HepG2 (cell line): ENCODE results near the gene SLC22A31. TPM values are rescaled to one million over a fixed set of nuclear protein-coding genes. Genes with fewer than 3 reads are reported as not detected.

ENCODE experiments used
- ATAC-seq: fragments of 200-7000 bp; cut with Tn5 transposase; 3 replicates; pipeline ENCODE4 v1.9.1; 2020; ENCODE audit warnings: mild to moderate bottlenecking, moderate library complexity
- BruUV-seq: library from RNA; stranded (reverse); fragments of 400-500 nt; replicated peaks from 2 replicates; lab custom pipeline; 2021; lab: Mats Ljungman, UMichigan
- CTCF ChIA-PET: fragments of 300-600 bp; formaldehyde crosslinking; extraction: SDS; loops from one replicate; lab custom pipeline; 2021; ENCODE audit warnings: low total read pairs, inconsistent platforms, low intra/inter-chr PET ratio; lab: Yijun Ruan, JAX
- POLR2A ChIA-PET: fragments of 350-600 bp; sonication (Branson Sonifier 250); formaldehyde crosslinking; loops from one replicate; lab custom pipeline; 2020; ENCODE audit warnings: antibody characterized with exemption, inconsistent platforms; lab: Yijun Ruan, JAX
- DNase-seq: peaks from one replicate; pipeline ENCODE4 v3.0.0-alpha.2; 2015; ENCODE audit warnings: low spot score
- FAIRE-seq: peaks from 3 replicates; lab custom pipeline; 2011; peaks lifted over from hg19 to GRCh38; lab: Jason Lieb, UNC
- H2AFZ ChIP-seq: one replicate; pipeline ENCODE4 v1.6.1; 2011; ENCODE audit warnings: low read length, inconsistent platforms
- H3K27ac ChIP-seq: fragments of 300-600 bp; 3 replicates; pipeline ENCODE4 v1.8.0; 2011; ENCODE audit warnings: mixed run types, mild to moderate bottlenecking, mixed read lengths, low read length, inconsistent platforms; ENCODE audit not compliant: insufficient read depth; ENCODE audit errors: extremely low read length
- H3K27me3 ChIP-seq, 2 experiments: fragments of 200-600 bp in 1 of 2; 2 replicates in 1 of 2; 3 replicates in 1 of 2; pipeline versions ENCODE4 v1.6.0 to v1.8.0; 2011; ENCODE audit warnings: low read length in 2 of 2, mild to moderate bottlenecking in 2 of 2, moderate library complexity in 2 of 2, inconsistent platforms in 1 of 2; ENCODE audit not compliant: insufficient read depth in 2 of 2, control insufficient read depth in 1 of 2
- H3K36me3 ChIP-seq, 2 experiments: fragments of 200-600 bp in 1 of 2; replicated peaks in 1 of 2; 2 replicates in 1 of 2; 3 replicates in 1 of 2; pipeline versions ENCODE4 v1.5.1 to v1.8.0; 2011; ENCODE audit warnings: low read length in 2 of 2, inconsistent platforms in 1 of 2; ENCODE audit not compliant: insufficient read depth in 2 of 2, control insufficient read depth in 1 of 2
- H3K4me1 ChIP-seq: 2 replicates; pipeline ENCODE4 v1.5.1; 2012; ENCODE audit warnings: low read length, inconsistent platforms; ENCODE audit not compliant: insufficient read depth
- H3K4me2 ChIP-seq: 2 replicates; pipeline ENCODE4 v1.6.0; 2011; ENCODE audit warnings: low read depth, low read length, inconsistent platforms
- H3K4me3 ChIP-seq, 3 experiments: fragments of 200-600 bp in 1 of 3; sonication (generic), shearing (Covaris generic) in 1 of 3; replicated peaks in 1 of 3; 2 replicates each; pipeline ENCODE4 v1.5.1; 2011 to 2016; ENCODE audit warnings: low read length in 3 of 3, inconsistent platforms in 2 of 3, low read depth in 2 of 3, mild to moderate bottlenecking in 2 of 3, control low read depth in 1 of 3, mixed read lengths in 1 of 3; ENCODE audit not compliant: insufficient read depth in 1 of 3
- H3K79me2 ChIP-seq: one replicate; pipeline ENCODE4 v1.6.1; 2011; ENCODE audit warnings: low read length, inconsistent platforms; ENCODE audit not compliant: insufficient read depth
- H3K9ac ChIP-seq: 2 replicates; pipeline ENCODE4 v1.6.0; 2011; ENCODE audit warnings: mild to moderate bottlenecking, low read depth, low read length, inconsistent platforms; ENCODE audit not compliant: insufficient read depth
- H3K9me3 ChIP-seq: 2 replicates; pipeline ENCODE4 v1.5.1; 2012; ENCODE audit warnings: mild to moderate bottlenecking, low read length
- H4K20me1 ChIP-seq: 2 replicates; pipeline ENCODE4 v1.6.0; 2011; ENCODE audit warnings: inconsistent platforms, mild to moderate bottlenecking, low read length, moderate library complexity; ENCODE audit not compliant: insufficient read depth
- MAF1 ChIP-seq: sonication (generic); formaldehyde crosslinking; IDR thresholded peaks from 2 replicates; pipeline ENCODE4 v1.5.0; 2020; ENCODE audit warnings: missing genetic modification reagents, borderline replicate concordance
- SRSF1 ChIP-seq: fragments of 200-400 bp; formaldehyde crosslinking; optimal IDR thresholded peaks from 2 replicates; pipeline ENCODE3; 2017; ENCODE audit warnings: mild to moderate bottlenecking, low read depth, low read length, moderate library complexity
- UBTF ChIP-seq: sonication (generic); formaldehyde crosslinking; IDR thresholded peaks from 2 replicates; pipeline ENCODE4 v1.4.0; 2020; ENCODE audit warnings: mild to moderate bottlenecking, missing genetic modification reagents
- ZMYM2 ChIP-seq: sonication (generic); formaldehyde crosslinking; IDR thresholded peaks from 2 replicates; pipeline ENCODE4 v1.8.0; 2022; ENCODE audit warnings: mild to moderate bottlenecking, missing genetic modification reagents
- ZNF33A ChIP-seq: sonication (generic); formaldehyde crosslinking; IDR thresholded peaks from 2 replicates; pipeline ENCODE4 v1.5.1; 2020; ENCODE audit warnings: missing genetic modification reagents, mild to moderate bottlenecking, moderate library complexity, borderline replicate concordance
- ZNF605 ChIP-seq: sonication (generic); formaldehyde crosslinking; IDR thresholded peaks from 2 replicates; pipeline ENCODE4 v1.8.0; 2022; ENCODE audit warnings: mild to moderate bottlenecking, missing genetic modification reagents
- WGBS: methylation state at CpG from one replicate; pipeline ENCODE4 v1.1.6; 2017; ENCODE audit warnings: low lambda C conversion rate; 5-methylcytosine and 5-hydroxymethylcytosine counted together
- in situ Hi-C: cut with HindIII; loops from 2 replicates; pipeline ENCODE4 v1.10.0; 2017; ENCODE audit warnings: low pct_unique_long_range_greater_than_20kb; ENCODE audit not compliant: extremely low pct_ligation_motif_present
- intact Hi-C: fragments of 100-400 bp; cut with micrococcal nuclease; formaldehyde crosslinking; loops from one replicate; pipeline ENCODE4 v1.10.0; 2022; ENCODE audit not compliant: unreplicated experiment
- polyA plus RNA-seq, 8 experiments: library from polyadenylated mRNA; depleted of rRNA in 3 of 8; stranded (reverse) in 7 of 8; unstranded in 1 of 8; fragments of >200 nt; fragmentation: Illumina TruSeq in 4 of 8; extraction: Trizol in 4 of 8; gene quantifications; 2 replicates each; pipeline versions ENCODE4 v1.2.1 to v1.2.3, GENCODE V29; 2011 to 2016; ENCODE audit warnings: low read depth in 4 of 8, missing spikeins in 1 of 8, mixed read lengths in 1 of 8; ENCODE audit not compliant: insufficient read depth in 1 of 8
- total RNA-seq, 5 experiments: library from RNA; depleted of rRNA; stranded (reverse); fragments of >200 nt; fragmentation: Illumina TruSeq; extraction: Trizol; gene quantifications; 2 replicates each; pipeline ENCODE4 v1.2.3, GENCODE V29; 2016; ENCODE audit warnings: low read depth in 1 of 5
- TF ChIP-seq, protein P1 (sequence below): sonication (generic); formaldehyde crosslinking; IDR thresholded peaks from 2 replicates; pipeline ENCODE4 v1.5.1; 2020; ENCODE audit warnings: mild to moderate bottlenecking, missing genetic modification reagents, moderate library complexity

Gene SLC22A31
- total and polyA plus RNA-seq, 2 of the 13 experiments (the other 11 are each of a cell fraction or from before 2014, with no cell fraction given): 67.3 to 83.3 TPM

DNA sequence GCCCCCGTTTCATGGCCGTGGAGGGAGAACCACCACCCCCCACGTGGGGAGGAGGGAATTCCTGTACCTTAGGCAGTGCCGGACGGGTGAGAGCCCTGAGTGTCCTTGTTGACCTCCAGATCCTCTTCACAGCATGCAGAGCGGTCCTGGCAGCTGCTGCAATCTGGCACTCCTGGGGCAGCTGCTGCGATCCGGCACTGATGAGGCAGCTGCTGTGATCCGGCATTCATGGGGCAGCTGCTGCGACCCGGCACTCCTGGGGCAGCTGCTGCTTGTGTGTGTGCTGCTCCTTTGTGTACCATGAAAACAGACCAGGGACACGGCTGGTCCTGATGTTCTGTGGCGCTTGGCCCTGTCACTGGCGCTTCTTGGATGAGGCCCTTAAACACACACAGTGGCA, 29.9 kb upstream of the SLC22A31 start:
- intact Hi-C loops: no loop called here
- FAIRE-seq (no peak), ATAC-seq (no peak), DNase-seq (no peak)
- Histone ChIP-seq H3K27ac (no peak overlapping the region), H3K79me2 (no peaks in the 10 kb centered on the region), H3K9ac (no peak overlapping the region), H4K20me1 (no peaks in the 10 kb centered on the region), H2AFZ (no peak overlapping the region), H3K9me3 (no peaks in the 10 kb centered on the region), H3K4me1 (peaks cover 27% of the 10 kb centered on the region), H3K27me3 (no peaks in the 10 kb centered on the region), H3K4me2 (no peak overlapping the region), H3K36me3 (peaks cover 37 to 54% of the 10 kb centered on the region in 2 experiments), H3K4me3 (no peak overlapping the region)
- no TSS peak for BruUV-seq
- 92% methylated on average over 11 of the region's 14 CpGs for WGBS
- CTCF ChIA-PET: no interaction called here
- no peak for TF ChIP-seq ZNF33A (CRISPR knock-in tag)
- TF ChIP-seq SRSF1: no peak
- TF ChIP-seq ZNF605: no peak
- TF ChIP-seq, protein P1, sequence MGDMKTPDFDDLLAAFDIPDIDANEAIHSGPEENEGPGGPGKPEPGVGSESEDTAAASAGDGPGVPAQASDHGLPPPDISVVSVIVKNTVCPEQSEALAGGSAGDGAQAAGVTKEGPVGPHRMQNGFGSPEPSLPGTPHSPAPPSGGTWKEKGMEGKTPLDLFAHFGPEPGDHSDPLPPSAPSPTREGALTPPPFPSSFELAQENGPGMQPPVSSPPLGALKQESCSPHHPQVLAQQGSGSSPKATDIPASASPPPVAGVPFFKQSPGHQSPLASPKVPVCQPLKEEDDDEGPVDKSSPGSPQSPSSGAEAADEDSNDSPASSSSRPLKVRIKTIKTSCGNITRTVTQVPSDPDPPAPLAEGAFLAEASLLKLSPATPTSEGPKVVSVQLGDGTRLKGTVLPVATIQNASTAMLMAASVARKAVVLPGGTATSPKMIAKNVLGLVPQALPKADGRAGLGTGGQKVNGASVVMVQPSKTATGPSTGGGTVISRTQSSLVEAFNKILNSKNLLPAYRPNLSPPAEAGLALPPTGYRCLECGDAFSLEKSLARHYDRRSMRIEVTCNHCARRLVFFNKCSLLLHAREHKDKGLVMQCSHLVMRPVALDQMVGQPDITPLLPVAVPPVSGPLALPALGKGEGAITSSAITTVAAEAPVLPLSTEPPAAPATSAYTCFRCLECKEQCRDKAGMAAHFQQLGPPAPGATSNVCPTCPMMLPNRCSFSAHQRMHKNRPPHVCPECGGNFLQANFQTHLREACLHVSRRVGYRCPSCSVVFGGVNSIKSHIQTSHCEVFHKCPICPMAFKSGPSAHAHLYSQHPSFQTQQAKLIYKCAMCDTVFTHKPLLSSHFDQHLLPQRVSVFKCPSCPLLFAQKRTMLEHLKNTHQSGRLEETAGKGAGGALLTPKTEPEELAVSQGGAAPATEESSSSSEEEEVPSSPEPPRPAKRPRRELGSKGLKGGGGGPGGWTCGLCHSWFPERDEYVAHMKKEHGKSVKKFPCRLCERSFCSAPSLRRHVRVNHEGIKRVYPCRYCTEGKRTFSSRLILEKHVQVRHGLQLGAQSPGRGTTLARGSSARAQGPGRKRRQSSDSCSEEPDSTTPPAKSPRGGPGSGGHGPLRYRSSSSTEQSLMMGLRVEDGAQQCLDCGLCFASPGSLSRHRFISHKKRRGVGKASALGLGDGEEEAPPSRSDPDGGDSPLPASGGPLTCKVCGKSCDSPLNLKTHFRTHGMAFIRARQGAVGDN: 0 out of 2 replicates have a peak, but pooled peaks have one; percentile 14
- TF ChIP-seq UBTF (CRISPR knock-in tag): no peak
- no peak for TF ChIP-seq ZMYM2 (CRISPR knock-in tag)
- TF ChIP-seq MAF1: no peak
- POLR2A ChIA-PET: interaction anchor here (1.9 kb wide), 1 partner anchor 10 kb away, joined by 8 read pairs; no protein-coding TSS in a partner anchor
- in situ Hi-C loops: no loop called here
